NK-92 (cell line): Measurements from ENCODE around the gene ARID5B.
"Not testable (repeated sequence)": the region's sequence is repeated elsewhere in the genome, so short reads cannot be mapped to it uniquely, and the experiment has no call there.

Experiments
- DNase-seq: peaks from one replicate; lab custom pipeline; 2025; ENCODE audit not compliant: unreplicated experiment; lab: John Stamatoyannopoulos, UW

The ARID5B gene

GRCh38 chr10:62025901-62026879, 124.7 kb downstream of the ARID5B start:
- DNase-seq: no peak

- DNase-seq: no peak
Observed at GRCh38 chr10:62027841-62028501, 126.5 kb downstream of the ARID5B start.

GRCh38 chr10:62028502-62028842, 127.0 kb downstream of the ARID5B start:
- not testable (repeated sequence) for DNase-seq

- DNase-seq: no peak
Observed at GRCh38 chr10:62029401-62029800, 127.9 kb downstream of the ARID5B start.

GRCh38 chr10:62031507-62031906, 130.0 kb downstream of the ARID5B start:
- DNase-seq: no peak

GRCh38 chr10:62033125-62033524, 131.6 kb downstream of the ARID5B start:
- no peak for DNase-seq

- DNase-seq: no peak
Observed at GRCh38 chr10:62034096-62034640, 132.7 kb downstream of the ARID5B start.

GRCh38 chr10:62036186-62037081, 134.9 kb downstream of the ARID5B start:
- no peak for DNase-seq

GRCh38 chr10:62037166-62037831, 135.8 kb downstream of the ARID5B start:
- DNase-seq: no peak

- no peak for DNase-seq
Observed at GRCh38 chr10:62037890-62038608, 136.6 kb downstream of the ARID5B start.

- no peak for DNase-seq
Observed at GRCh38 chr10:62038609-62039190, 137.2 kb downstream of the ARID5B start.

- no peak for DNase-seq
Observed at GRCh38 chr10:62039954-62040353, 138.5 kb downstream of the ARID5B start.

GRCh38 chr10:62040881-62041280, 139.4 kb downstream of the ARID5B start:
- no peak for DNase-seq

GRCh38 chr10:62043421-62044021, 142.0 kb downstream of the ARID5B start:
- no peak for DNase-seq

- no peak for DNase-seq
Observed at GRCh38 chr10:62044566-62044965, 143.1 kb downstream of the ARID5B start.

GRCh38 chr10:62045765-62046521, 144.4 kb downstream of the ARID5B start:
- no peak for DNase-seq

GRCh38 chr10:62046522-62047227, 145.2 kb downstream of the ARID5B start:
- no peak for DNase-seq
